Central memory CD4-positive, alpha-beta T cell (primary cell): ENCODE results near the gene SIX1.

Experiments used
- DNase-seq: peaks from one replicate; pipeline ENCODE4 v3.0.0; 2022
- total RNA-seq, 3 experiments: gene quantifications; one replicate each; lab custom pipeline; 2026; lab: John Stamatoyannopoulos, UW

Gene SIX1
- total RNA-seq, result 0 reads per million in 3 experiments

- DNase-seq, result no peak
These were observed at the start of gene SIX1 for GRCh38 chr14:60648934-60649874. SIX1 (minus strand) TSS chr14:60649477; CDS start chr14:60649189, 288 bp downstream.

DNA sequence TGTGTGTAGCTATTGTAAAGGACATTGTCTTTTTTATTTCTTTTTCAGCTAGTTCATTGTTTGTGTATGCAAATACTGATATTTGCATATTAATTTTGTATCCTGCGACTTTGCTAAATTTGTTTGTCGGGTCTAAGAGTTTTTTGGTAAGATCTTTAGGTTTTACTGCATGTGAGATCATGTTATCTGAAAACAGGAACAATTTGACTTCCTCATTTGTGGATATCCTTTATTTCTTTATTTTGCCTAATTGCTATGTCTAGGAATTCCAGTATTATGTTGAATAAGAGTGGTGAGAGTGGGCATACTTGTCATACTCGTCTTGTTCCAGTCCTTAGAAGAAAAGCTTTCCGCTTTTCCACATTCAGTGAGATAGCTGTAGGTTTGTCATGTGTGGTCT, 46.0 kb upstream of the SIX1 start:
- DNase-seq, result no peak

DNA sequence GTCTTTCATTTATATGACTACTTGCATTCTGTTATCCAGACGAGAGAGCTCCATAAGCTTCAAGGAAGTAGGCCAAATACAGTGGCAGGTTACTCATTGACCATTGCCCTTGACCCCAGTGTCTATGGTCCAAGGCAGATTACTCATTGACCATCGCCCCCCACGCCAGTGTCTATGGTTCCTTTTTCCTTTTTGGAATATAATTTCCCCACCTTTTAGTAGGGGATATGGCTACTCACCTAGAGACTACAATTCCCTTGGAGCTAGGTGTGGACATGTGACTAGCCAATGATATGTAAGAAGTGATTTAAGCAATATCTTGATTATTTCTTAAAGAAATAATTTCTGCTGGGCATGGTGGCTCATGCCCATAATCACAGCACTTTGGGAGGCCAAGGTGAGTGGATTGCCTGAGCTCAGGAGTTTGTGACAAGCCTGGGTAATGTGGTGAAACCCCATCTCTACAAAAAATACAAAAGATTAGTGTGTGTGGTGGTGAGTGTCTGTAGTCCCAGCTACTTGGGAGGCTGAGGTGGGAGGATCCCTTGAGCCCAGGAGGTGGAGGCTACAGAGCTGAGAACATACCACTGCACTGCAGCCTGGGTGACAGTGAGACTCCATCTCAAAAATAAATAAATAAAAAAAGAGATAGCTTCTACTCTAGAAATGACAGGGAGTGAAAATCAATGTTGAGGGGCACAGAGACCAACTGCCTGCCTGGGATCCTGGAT, 42.3 kb upstream of the SIX1 start:
- DNase-seq, result no peak

GRCh38 chr14:60686865-60687264, 37.6 kb upstream of the SIX1 start:
- no peak for DNase-seq

DNA sequence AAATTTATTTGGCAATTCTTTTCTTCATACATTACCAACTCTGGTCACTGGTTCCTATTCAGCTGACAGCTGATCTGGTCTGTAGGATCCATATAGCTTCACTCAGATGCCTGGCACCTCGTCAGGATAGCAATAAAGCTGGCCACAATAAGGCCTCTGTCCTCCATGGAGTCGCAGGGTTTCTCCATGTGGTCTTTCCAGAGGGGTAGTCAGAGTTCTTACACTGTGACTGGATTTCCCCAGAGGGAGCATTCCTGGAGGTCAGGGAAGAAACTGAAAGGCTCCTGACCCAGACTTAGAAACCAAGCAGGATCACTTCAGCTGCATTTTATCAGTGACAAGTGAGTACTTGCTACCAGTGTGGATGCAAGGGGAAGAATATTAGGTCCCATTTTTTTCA, 34.9 kb upstream of the SIX1 start:
- no peak for DNase-seq

- no peak for DNase-seq
These were observed 32.0 kb upstream of the SIX1 start for GRCh38 chr14:60681271-60681670.

GRCh38 chr14:60680511-60680910, 31.2 kb upstream of the SIX1 start:
- DNase-seq, result no peak

- DNase-seq, result no peak
These were observed 30.4 kb upstream of the SIX1 start for GRCh38 chr14:60679566-60680258.

DNA sequence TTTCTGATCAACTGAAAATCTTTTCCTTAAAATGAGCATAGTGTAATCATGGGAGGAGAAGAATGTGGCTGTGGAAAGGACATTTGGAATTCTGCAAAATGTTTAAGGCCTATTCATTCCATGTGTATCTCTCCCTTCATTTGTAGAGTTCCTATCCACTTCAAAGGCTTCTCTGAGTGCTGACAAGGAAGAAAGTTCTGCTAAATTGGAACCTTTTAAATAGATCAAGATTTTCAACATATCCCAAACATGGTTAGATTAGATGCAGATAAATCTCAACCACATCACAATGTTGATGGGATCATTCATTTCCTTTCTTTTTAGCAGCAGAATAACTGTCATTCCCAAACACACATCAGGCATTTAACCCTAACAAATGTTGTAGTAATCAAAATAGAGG, 28.4 kb upstream of the SIX1 start:
- no peak for DNase-seq

GRCh38 chr14:60670989-60671388, 21.7 kb upstream of the SIX1 start:
- no peak for DNase-seq

DNA sequence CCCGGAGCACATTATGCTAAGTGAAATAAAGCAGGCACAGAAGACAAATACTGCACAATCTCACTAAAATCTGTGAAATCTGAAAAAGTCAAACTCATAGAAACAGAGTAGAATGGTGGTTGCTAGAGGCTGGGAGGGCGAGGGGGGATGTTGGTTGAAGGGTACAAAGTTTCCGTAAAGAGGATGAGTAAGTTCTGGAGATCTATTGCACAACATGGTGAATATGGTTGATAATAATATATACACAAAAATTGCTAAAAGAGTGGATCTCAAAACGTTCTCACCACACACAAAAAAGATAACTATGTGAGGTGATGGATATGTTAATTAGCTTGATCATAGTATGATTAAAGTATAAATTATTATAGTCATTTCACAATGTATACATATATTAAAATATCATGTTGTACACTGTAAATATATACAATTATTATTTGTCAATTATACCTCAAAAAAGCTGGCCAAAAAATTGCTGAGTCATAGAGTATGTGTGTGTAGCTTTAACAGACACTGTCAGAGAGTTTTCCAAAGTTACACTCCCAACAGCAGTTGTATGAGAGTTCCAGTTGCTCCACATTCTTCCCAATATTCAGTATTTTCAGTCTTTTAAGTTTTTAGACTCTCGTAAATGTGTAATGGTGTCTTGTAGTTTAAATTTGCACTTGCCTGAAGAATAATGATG, 19.3 kb upstream of the SIX1 start:
- no peak for DNase-seq

- no peak for DNase-seq
These were observed 15.9 kb upstream of the SIX1 start for GRCh38 chr14:60665177-60665550.

DNA sequence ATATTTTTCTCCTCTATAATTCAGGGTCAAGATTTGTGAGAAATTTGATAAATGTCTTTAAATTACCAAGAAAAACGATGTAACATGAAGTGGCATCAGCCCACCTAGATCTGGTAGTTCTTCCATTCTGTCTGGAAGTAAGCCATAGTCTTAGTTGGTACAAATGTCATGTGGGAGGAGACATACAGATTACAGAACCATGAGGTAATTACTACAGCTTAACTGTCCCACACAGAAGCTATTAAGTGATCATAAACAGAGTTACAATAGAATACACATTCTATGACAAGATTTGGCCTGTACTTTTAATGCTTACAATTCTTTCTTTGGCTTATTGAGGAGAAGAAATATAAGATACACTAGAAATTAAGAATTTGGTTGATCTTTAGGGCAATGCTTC, 13.7 kb upstream of the SIX1 start:
- DNase-seq, result no peak

DNA sequence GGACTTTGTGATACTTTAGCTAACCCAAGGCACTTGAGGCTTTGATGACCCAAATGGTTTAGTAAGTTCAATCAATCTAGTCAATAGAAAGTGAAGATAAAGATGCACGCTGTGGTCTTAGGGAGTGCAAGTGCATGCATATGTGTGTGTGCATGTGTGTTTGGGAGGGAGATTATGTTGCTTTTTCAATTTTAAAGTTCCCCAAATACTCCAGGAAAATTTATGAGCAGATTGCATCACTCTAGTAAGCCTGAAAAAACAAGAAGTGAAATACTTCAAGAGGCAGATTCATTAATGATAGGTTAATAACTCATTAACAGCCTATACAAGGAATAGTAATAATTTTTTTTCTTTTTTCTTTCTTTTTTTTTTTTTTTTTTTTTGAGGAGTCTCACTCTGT, 12.4 kb upstream of the SIX1 start:
- no peak for DNase-seq

- DNase-seq, result no peak
These were observed 9.8 kb upstream of the SIX1 start for GRCh38 chr14:60658909-60659585.

DNA sequence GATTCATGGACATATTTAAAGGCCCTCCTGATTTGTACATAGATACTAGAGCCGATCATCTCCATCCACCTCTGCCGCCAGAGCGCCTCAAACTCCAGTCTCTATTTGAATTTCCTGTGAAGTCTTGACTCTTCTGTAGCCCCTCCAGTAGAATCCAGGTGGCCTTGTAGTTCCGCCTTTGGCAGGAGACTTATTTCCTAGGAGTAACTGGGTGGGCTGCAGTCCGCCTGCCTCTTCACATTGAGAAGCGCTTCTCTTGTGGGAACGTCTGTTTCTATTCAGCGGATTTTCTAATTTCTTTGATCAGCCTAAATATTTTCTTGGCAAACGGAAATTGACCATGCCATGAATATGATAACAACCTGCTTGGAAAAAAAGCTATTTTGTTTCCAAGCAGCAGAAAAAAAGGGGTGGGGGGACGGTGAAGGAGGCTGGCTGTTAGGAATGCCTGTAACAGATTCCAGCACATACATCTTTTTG, 9.0 kb upstream of the SIX1 start:
- DNase-seq, result no peak

DNA sequence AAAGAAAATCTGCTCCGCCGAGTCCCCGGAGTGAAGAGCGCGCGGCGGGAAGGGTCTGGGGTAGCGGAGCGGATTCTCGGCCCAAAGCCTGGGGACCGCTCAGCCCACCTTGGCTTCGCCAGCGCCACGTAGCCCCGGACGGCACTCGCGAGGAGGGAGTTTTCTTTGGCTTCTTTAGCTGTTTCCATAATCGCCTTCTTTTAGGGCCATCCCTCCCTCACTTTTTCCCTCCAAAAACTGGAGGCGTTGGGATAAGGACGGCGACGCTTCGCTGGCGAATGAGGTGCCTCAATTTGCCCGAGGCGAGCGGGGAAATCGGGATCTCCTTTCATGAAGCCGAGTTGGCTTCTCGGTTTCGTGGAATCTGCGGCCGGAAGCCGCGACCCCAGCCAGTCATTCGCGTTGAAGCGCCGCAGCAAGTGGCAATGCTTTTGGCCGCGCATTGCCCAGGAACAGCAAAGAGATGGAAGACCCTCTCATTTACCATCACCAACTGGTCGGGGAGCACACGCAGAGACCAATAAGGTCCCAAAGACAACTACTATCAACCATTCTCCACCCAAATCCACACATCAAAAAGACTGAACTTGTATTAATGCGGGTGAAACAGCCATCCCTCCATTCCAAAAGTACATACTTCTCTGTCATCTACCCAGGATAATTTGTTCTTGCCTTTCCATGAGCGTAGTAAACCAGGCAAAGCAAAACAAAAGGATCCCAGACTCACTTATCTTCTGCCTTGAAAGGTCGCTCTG, 8.4 kb upstream of the SIX1 start:
- DNase-seq, result no peak

DNA sequence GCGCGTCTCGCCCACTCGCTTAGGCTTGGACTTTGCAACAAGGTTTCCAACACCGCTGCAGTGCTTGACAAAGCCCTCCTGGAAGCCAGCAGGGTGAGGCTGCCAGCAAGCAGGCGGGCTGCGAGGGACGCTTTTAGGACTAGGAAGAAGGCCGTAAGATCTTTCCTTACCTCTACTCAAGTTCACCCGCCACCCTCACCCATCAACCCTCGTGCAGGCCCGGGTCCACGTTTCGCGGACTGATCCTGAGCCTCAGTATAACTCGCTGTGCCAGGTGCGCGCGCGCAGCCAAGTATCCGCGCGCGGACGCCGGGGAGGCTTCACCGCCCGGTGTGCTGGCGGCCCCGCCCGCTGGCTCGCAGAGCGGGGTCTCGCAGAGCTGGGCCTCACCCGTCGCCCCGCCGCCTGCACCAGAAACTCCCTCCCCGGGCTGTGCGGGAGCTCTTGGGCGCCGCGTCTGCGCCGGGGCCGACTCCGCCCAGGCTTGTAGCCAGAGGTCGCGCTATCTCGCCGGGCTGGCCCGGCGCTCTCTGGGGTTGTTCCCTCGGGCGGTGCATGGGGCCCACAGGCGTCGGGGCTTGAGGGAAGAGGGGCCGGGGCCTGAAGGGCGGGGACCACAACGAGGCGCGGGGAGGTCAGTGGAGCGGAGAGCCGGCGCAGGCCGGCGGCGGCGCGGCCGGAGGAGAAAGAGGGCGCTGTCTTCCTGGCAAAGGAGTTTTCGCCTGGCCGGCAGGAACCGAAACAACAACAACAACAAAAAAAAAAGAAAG, 7.6 kb upstream of the SIX1 start:
- DNase-seq, result no peak

DNA sequence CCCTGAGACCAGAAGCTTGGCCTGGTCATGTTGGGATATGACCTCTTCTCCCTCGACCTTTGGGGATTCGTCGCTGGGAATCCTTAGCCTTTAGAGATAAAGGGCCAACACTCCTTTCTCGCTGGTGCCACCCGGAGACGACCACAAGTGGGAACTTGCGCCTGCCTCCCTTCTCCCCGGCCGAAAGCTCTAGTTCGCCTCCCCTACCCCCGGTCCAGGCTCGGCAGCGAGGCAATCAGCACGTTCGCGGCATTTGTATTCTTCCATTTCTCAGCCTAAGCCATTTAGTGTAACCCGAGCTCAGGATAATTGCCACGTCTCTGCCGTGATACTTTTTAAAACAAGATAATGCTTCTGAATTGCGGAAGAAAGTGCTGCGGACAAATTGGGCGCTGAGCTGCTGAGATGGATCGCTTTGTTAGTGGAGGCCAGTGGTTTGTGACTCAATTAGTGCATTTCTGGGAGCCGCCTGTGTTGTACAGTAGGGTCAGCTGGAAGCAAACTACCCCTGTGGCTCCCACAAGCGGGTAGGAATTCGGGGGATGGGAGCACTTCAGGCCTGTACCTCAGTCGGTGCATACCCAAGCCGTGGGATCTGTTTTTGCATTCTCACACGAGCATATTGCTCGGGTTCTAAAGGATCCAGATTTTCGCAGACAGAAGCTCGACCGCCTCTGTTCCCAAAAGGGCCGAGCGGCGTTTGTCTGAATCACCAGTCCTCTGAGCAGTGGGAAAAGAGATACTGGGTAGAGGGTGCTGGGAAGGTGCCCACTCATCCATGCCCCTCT, 6.8 kb upstream of the SIX1 start:
- DNase-seq, result no peak
